ENCODE results near the gene NRCAM.

DNA sequence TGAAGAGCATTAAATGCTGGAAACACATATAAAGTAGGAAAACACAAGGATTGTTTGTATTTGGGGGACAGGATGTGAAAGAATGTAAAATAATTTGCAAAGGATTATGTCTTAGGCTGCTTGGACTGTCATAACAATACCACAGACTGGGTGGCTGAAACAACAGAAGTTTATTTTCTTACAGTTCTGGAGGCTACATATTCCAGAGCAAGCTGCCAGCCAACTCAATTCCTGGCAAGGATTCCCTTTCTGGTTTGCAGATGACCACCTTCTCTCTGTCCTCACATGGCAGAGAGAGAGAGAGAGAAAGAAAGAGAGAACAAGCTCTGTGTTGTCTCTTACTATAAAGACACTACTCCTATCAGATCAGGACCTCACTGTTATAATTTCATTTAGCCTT is 317.3 kb downstream of the NRCAM start:
- TF ChIP-seq ISL1 (CRISPR knock-in tag; IDR thresholded peaks at IDR 0.05) (no peak), ZC3H10 (CRISPR knock-in tag; IDR thresholded peaks at IDR 0.05) (no peak)
- TF ChIP-seq, protein P1, sequence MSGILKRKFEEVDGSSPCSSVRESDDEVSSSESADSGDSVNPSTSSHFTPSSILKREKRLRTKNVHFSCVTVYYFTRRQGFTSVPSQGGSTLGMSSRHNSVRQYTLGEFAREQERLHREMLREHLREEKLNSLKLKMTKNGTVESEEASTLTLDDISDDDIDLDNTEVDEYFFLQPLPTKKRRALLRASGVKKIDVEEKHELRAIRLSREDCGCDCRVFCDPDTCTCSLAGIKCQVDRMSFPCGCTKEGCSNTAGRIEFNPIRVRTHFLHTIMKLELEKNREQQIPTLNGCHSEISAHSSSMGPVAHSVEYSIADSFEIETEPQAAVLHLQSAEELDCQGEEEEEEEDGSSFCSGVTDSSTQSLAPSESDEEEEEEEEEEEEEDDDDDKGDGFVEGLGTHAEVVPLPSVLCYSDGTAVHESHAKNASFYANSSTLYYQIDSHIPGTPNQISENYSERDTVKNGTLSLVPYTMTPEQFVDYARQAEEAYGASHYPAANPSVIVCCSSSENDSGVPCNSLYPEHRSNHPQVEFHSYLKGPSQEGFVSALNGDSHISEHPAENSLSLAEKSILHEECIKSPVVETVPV (CRISPR knock-in tag; IDR thresholded peaks at IDR 0.05), result no peak
- TF ChIP-seq, protein P2, sequence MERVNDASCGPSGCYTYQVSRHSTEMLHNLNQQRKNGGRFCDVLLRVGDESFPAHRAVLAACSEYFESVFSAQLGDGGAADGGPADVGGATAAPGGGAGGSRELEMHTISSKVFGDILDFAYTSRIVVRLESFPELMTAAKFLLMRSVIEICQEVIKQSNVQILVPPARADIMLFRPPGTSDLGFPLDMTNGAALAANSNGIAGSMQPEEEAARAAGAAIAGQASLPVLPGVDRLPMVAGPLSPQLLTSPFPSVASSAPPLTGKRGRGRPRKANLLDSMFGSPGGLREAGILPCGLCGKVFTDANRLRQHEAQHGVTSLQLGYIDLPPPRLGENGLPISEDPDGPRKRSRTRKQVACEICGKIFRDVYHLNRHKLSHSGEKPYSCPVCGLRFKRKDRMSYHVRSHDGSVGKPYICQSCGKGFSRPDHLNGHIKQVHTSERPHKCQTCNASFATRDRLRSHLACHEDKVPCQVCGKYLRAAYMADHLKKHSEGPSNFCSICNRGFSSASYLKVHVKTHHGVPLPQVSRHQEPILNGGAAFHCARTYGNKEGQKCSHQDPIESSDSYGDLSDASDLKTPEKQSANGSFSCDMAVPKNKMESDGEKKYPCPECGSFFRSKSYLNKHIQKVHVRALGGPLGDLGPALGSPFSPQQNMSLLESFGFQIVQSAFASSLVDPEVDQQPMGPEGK (CRISPR knock-in tag; IDR thresholded peaks at IDR 0.05; ENCODE audit: borderline replicate concordance), result no peak
